Dedifferentiated amniotic fluid mesenchymal stem cell (primary cell): ENCODE data around the gene ADRA1B.

Source experiments
- DNase-seq: peaks from one replicate; pipeline ENCODE4 v3.0.0-alpha.2; 2016; ENCODE audit errors: extremely low spot score

ADRA1B gene

GRCh38 chr5:160018945-160019625 is 102.8 kb downstream of the ADRA1B start:
- DNase-seq, result no peak

GRCh38 chr5:160020266-160020770 is 104.0 kb downstream of the ADRA1B start:
- DNase-seq, result no peak

- DNase-seq, result no peak
Measured at GRCh38 chr5:160020964-160021363, 104.7 kb downstream of the ADRA1B start.

- peak; percentile 73 for DNase-seq
Measured at GRCh38 chr5:160021831-160022446, 105.7 kb downstream of the ADRA1B start.
